Cardiac muscle cell (in vitro differentiated cells and primary cell): ENCODE measurements around the gene ADAMTS20. TPM values are rescaled to one million over a fixed set of nuclear protein-coding genes. Genes with fewer than 3 reads are reported as not detected.

Experiments
- DNase-seq, 2 donors: peaks; one replicate each; pipeline versions ENCODE4 v3.0.0 to v3.0.0-alpha.2; 2010 to 2017; ENCODE audit warnings: low read depth in 1 of 2, low spot score in 1 of 2
- H3K27ac ChIP-seq: fragments of 200-600 bp; sonication (generic); 2 replicates; pipeline ENCODE4 v1.5.1; 2016
- H3K27me3 ChIP-seq: fragments of 200-600 bp; sonication (generic); 2 replicates; pipeline ENCODE4 v1.6.0; 2016; ENCODE audit warnings: control low read depth
- H3K36me3 ChIP-seq: fragments of 200-600 bp; sonication (generic); 2 replicates; pipeline ENCODE4 v1.5.1; 2016; ENCODE audit warnings: control low read depth
- H3K4me1 ChIP-seq: fragments of 200-600 bp; sonication (generic); 2 replicates; pipeline ENCODE4 v1.8.1; 2017; ENCODE audit warnings: low read depth, mild to moderate bottlenecking, mixed run types
- H3K4me3 ChIP-seq: fragments of 200-600 bp; sonication (generic); 2 replicates; pipeline ENCODE4 v1.5.1; 2016; ENCODE audit warnings: mild to moderate bottlenecking
- H3K9me3 ChIP-seq: fragments of 200-600 bp; sonication (generic); 2 replicates; pipeline ENCODE4 v1.5.1; 2017; ENCODE audit warnings: low read depth, mild to moderate bottlenecking, control low read depth
- CTCF ChIP-seq: IDR thresholded peaks from 2 replicates; pipeline ENCODE4 v1.5.1; 2012; ENCODE audit warnings: low read depth, mild to moderate bottlenecking, low read length
- polyA plus RNA-seq: library from polyadenylated mRNA; unstranded; fragments of >200 nt; fragmentation: Nextera tagmentation; extraction: Ambion mirVana; gene quantifications from 2 replicates; pipeline ENCODE4 v1.2.1, GENCODE V29; 2016
- total RNA-seq: library from RNA; depleted of rRNA; stranded (reverse); fragments of >200 nt; gene quantifications from 2 replicates; pipeline ENCODE4 v1.2.3, GENCODE V29; 2016

ADAMTS20 gene
- total and polyA plus RNA-seq, 2 experiments from 2014 or later = 0.13 to 0.33 TPM

- TF ChIP-seq CTCF = no peak
- H3K27me3 ChIP-seq = no peaks in the 10 kb centered on the region
- no peak overlapping the region for H3K4me3 ChIP-seq
- H3K4me1 ChIP-seq = no peaks in the 10 kb centered on the region
- H3K9me3 ChIP-seq = no peaks in the 10 kb centered on the region
- no peak overlapping the region for H3K27ac ChIP-seq
- no peaks in the 10 kb centered on the region for H3K36me3 ChIP-seq
- DNase-seq = no peak
Measured at GRCh38 chr12:43407816-43408645, 144.0 kb downstream of the ADAMTS20 start.

GRCh38 chr12:43406801-43407200 lies 145.2 kb downstream of the ADAMTS20 start:
- H3K4me3 ChIP-seq = no peak overlapping the region
- no peak for TF ChIP-seq CTCF
- no peaks in the 10 kb centered on the region for H3K36me3 ChIP-seq
- H3K27ac ChIP-seq = no peak overlapping the region
- no peaks in the 10 kb centered on the region for H3K4me1 ChIP-seq
- no peaks in the 10 kb centered on the region for H3K27me3 ChIP-seq
- H3K9me3 ChIP-seq = no peaks in the 10 kb centered on the region
- no peak for DNase-seq

- no peaks in the 10 kb centered on the region for H3K27me3 ChIP-seq
- H3K4me3 ChIP-seq = no peak overlapping the region
- H3K9me3 ChIP-seq = no peaks in the 10 kb centered on the region
- H3K36me3 ChIP-seq = no peaks in the 10 kb centered on the region
- TF ChIP-seq CTCF = no peak
- no peak for DNase-seq
- no peak overlapping the region for H3K27ac ChIP-seq
- no peaks in the 10 kb centered on the region for H3K4me1 ChIP-seq
Measured at GRCh38 chr12:43402436-43402835, 149.6 kb downstream of the ADAMTS20 start.

DNA sequence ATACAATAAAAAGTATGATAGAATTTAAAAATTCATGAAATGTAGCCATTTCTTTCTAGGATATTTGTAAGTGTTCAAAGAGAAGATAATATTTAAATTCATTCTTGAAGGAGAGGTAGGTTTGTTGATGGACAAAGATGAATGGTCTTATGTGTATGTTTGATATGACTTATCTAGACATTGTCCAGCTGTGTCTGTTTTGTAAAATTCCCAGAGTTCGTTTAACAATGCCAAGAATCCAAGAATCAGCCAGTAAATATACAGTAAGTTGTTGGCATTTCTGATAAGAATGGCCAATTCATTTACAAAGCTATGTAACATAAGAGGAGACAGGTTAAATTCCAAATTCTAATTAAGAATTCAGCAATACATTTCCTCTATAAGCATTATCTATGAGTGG lies 150.9 kb downstream of the ADAMTS20 start:
- no peaks in the 10 kb centered on the region for H3K27me3 ChIP-seq

DNA sequence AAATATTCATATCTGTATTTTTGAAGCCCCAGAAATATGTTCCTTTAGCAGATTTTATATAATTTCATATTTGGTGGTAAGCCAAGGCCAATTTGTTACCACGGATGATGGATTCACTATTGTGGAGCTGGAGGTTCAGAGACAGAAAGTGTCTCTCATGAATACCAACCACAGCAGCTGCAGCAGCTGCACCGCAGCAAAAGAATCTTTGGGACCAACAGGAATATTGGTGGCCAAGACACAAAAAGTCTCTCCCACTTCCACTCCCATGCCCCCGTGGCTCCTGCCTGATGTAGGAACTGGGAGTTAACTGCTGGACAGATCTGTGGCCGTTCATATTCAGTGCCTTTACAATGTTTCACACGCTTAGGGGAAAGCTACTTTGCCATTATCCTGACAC lies 155.3 kb downstream of the ADAMTS20 start:
- H3K36me3 ChIP-seq = no peaks in the 10 kb centered on the region
- DNase-seq = no peak

More for the DNA sequence above, 150.9 kb downstream of the ADAMTS20 start:
- no peak for TF ChIP-seq CTCF
- no peaks in the 10 kb centered on the region for H3K9me3 ChIP-seq
- no peak for DNase-seq
- H3K4me1 ChIP-seq = no peaks in the 10 kb centered on the region
- H3K27ac ChIP-seq = no peak overlapping the region
- H3K36me3 ChIP-seq = no peaks in the 10 kb centered on the region
- H3K4me3 ChIP-seq = no peak overlapping the region

More for the DNA sequence above, 155.3 kb downstream of the ADAMTS20 start:
- H3K9me3 ChIP-seq = no peaks in the 10 kb centered on the region
- H3K4me3 ChIP-seq = no peak overlapping the region
- H3K27me3 ChIP-seq = no peaks in the 10 kb centered on the region
- H3K4me1 ChIP-seq = no peaks in the 10 kb centered on the region
- no peak for TF ChIP-seq CTCF
- no peak overlapping the region for H3K27ac ChIP-seq
